Lung (tissue), 12 donors: ENCODE data around the gene GEMIN2. TPM values are rescaled to one million over a fixed set of nuclear protein-coding genes. Genes with fewer than 3 reads are reported as not detected.

Source experiments
- ATAC-seq: fragments of 200-7000 bp; cut with Tn5 transposase; one replicate; pipeline ENCODE4 v1.9.1; 2020; ENCODE audit warnings: moderate number of reproducible peaks; ENCODE audit not compliant: insufficient read depth, low FRiP score
- DNase-seq, 3 donors: peaks; one replicate each; pipeline ENCODE4 v3.0.0-alpha.2; 2013 to 2017
- H3K27ac ChIP-seq, 2 donors: one replicate each; pipeline ENCODE4 v1.5.1; 2013; ENCODE audit warnings: mild to moderate bottlenecking in 2 of 2, moderate library complexity in 2 of 2, control low read depth in 1 of 2, inconsistent platforms in 1 of 2, low read depth in 1 of 2, low read length in 1 of 2
- H3K27me3 ChIP-seq, 3 donors: one replicate each; pipeline ENCODE4 v1.5.1; 2013; ENCODE audit warnings: low read length in 2 of 3; ENCODE audit not compliant: control insufficient read depth in 3 of 3, insufficient read depth in 3 of 3
- H3K36me3 ChIP-seq, 4 donors: one replicate each; pipeline ENCODE4 v1.5.1; 2013; ENCODE audit warnings: low read length in 4 of 4, mild to moderate bottlenecking in 1 of 4, moderate library complexity in 1 of 4; ENCODE audit not compliant: control insufficient read depth in 4 of 4, insufficient read depth in 4 of 4
- H3K4me1 ChIP-seq, 5 donors: one replicate each; pipeline ENCODE4 v1.5.1; 2013; ENCODE audit warnings: low read length in 5 of 5, mild to moderate bottlenecking in 2 of 5, moderate library complexity in 1 of 5; ENCODE audit not compliant: control insufficient read depth in 5 of 5, insufficient read depth in 5 of 5
- H3K4me3 ChIP-seq: one replicate; pipeline ENCODE4 v1.5.1; 2013; ENCODE audit warnings: mild to moderate bottlenecking, control low read depth, moderate library complexity
- H3K9ac ChIP-seq, 2 donors: one replicate each; pipeline ENCODE4 v1.5.1; 2013; ENCODE audit warnings: low read length in 2 of 2, control low read depth in 1 of 2; ENCODE audit not compliant: insufficient read depth in 1 of 2
- H3K9me3 ChIP-seq, 4 donors: one replicate each; pipeline ENCODE4 v1.5.1; 2013; ENCODE audit warnings: low read length in 3 of 4, mild to moderate bottlenecking in 1 of 4, moderate library complexity in 1 of 4; ENCODE audit not compliant: control insufficient read depth in 4 of 4, insufficient read depth in 3 of 4
- CTCF ChIP-seq: IDR thresholded peaks from 2 replicates; pipeline ENCODE4 v1.5.1; 2012; ENCODE audit warnings: mild to moderate bottlenecking; ENCODE audit errors: control extremely low read depth, extremely low read depth
- WGBS, 2 donors: extraction: QIAGEN DNeasy Blood & Tissue Kit; methylation state at CpG; one replicate each; pipeline ENCODE4 v1.1.7; 2013; 5-methylcytosine and 5-hydroxymethylcytosine counted together
- polyA plus RNA-seq, 2 donors: library from polyadenylated mRNA; stranded (reverse); fragments of 200-250 nt; gene quantifications; one replicate each; pipeline ENCODE4 v1.2.1, GENCODE V29; 2013
- total RNA-seq, 2 donors: library from RNA; depleted of rRNA in 1 of 2; stranded (reverse); fragments of >200 nt in 1 of 2; gene quantifications; one replicate each; pipeline ENCODE4 v1.2.1, GENCODE V29; 2014 to 2021
- donor health status: control.
- donor health status: control.
- donor health status: Bipolar disorder and iron deficiency.
- donor health status: healthy.
- donor health status: DM: yes; HTN: yes; CAD: no.

The GEMIN2 gene
- total and polyA plus RNA-seq, 4 donors = 7.3 to 19.8 (median 9.8) TPM

DNA sequence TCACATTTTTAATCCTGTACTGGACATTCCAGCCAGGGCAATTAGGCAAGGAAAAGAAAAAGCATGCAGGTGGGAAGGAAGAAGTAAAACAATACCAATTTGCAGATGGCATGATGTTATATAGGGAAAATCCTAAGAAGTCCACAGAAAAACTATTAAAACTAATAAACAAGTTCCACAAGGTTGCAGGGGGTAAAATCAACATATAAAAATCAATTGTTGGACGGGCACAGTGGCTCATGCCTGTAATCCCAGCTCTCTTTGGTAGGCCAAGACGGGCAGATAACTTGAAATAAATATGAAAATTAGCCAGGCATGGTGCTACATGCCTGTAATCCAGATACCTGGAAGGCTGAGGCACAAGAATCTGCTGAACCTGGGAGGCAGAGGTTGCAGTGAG lies 43.0 kb upstream of the GEMIN2 start:
- no peak for TF ChIP-seq CTCF
- DNase-seq = no peak
- no peak overlapping the region for H3K27ac ChIP-seq
- no peak overlapping the region for H3K4me3 ChIP-seq
- peaks cover 8 to 26% (median 18%) of the 10 kb centered on the region in 4 donors for H3K36me3 ChIP-seq
- H3K9ac ChIP-seq = no peak overlapping the region
- H3K4me1 ChIP-seq = no peaks in the 10 kb centered on the region
- WGBS, 2 donors = 95% methylated on average over 2 of the region's 2 CpGs
- no peaks in the 10 kb centered on the region for H3K27me3 ChIP-seq
- no peak for ATAC-seq
- no peaks in the 10 kb centered on the region for H3K9me3 ChIP-seq

DNA sequence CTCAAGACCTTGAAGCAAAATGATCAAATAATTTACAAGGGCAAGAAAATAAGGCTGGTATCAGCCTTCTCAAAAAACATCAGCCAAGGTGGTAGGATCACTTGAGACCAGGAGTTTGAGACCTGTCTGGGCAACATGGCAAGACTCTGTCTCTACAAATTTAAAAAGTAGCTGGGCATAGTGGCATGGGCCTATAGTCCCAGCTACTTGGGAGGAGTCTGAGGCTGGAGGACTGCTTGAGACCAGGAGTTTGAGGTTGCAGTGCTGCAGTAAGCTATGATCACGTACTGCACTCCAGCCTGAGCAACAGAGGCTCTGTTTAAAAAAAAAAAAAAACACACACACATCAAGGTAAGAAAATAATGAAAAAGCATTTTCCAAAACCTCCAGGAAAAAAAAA lies 33.2 kb upstream of the GEMIN2 start:
- no peak overlapping the region for H3K4me3 ChIP-seq
- TF ChIP-seq CTCF = no peak
- peaks cover 7 to 43% (median 18%) of the 10 kb centered on the region in 4 donors for H3K36me3 ChIP-seq
- no peak overlapping the region for H3K9ac ChIP-seq
- H3K27ac ChIP-seq = no peak overlapping the region
- no peaks in the 10 kb centered on the region for H3K27me3 ChIP-seq
- H3K9me3 ChIP-seq = no peaks in the 10 kb centered on the region
- 96 to 100% methylated on average over 1 of the region's 1 CpG for WGBS, 2 donors
- H3K4me1 ChIP-seq = no peaks in the 10 kb centered on the region
- no peak for DNase-seq
- no peak for ATAC-seq

DNA sequence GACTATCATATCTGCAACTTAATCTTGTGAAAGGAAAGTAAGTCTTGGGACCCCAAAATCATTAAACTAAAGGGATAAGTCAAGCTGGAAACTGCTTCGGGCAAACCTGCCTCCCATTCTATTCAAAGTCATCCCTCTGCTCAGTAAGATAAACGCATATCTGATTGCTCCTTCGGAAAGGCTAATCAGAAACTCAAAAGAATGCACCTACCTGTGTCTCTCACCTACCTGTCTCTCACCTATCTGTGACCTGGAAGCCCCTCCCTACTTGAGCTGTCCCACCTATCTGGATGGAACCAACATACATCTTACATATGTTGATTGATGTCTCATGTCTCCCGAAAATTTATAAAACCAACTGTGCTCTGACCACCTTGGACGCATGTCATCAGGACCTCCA lies 31.0 kb upstream of the GEMIN2 start:
- no peak overlapping the region for H3K9ac ChIP-seq
- no peaks in the 10 kb centered on the region for H3K9me3 ChIP-seq
- H3K27me3 ChIP-seq = no peaks in the 10 kb centered on the region
- no peak overlapping the region for H3K4me3 ChIP-seq
- no peak overlapping the region for H3K27ac ChIP-seq
- peaks cover 11 to 34% (median 23%) of the 10 kb centered on the region in 4 donors for H3K36me3 ChIP-seq
- ATAC-seq (no peak), DNase-seq (no peak)
- WGBS, 2 donors = 75 to 78% methylated on average over 5 of the region's 5 CpGs
- H3K4me1 ChIP-seq = no peaks in the 10 kb centered on the region
- TF ChIP-seq CTCF = no peak

GRCh38 chr14:39085933-39086332 lies 28.2 kb upstream of the GEMIN2 start:
- Histone ChIP-seq H3K4me3 (no peak overlapping the region), H3K9me3 (no peaks in the 10 kb centered on the region), H3K9ac (no peak overlapping the region), H3K4me1 (no peaks in the 10 kb centered on the region), H3K36me3 (peaks cover 17 to 40% (median 32%) of the 10 kb centered on the region in 4 donors), H3K27me3 (no peaks in the 10 kb centered on the region), H3K27ac (no peak overlapping the region)
- 83 to 87% methylated on average over 7 of the region's 7 CpGs for WGBS, 2 donors
- DNase-seq = no peak
- TF ChIP-seq CTCF = no peak
- no peak for ATAC-seq
